Stimulated activated naive CD8-positive, alpha-beta T cell treated with anti-CD3 and anti-CD28 coated beads, Interleukin-15, Interleukin-2, amounts not matched to agents 100 U/mL and 50 U/mL, for 24 hours (primary cell): Measurements from ENCODE around the gene DCUN1D3.
"Not testable (repeated sequence)": the region's sequence is repeated elsewhere in the genome, so short reads cannot be mapped to it uniquely, and the experiment has no call there.

ENCODE experiments used
- ATAC-seq: fragments of 150-1000 bp; cut with Tn5 transposase; one replicate; pipeline ENCODE4 v1.10.0; 2021
- DNase-seq: peaks from one replicate; pipeline ENCODE4 v3.0.0; 2021

Gene DCUN1D3

DNA sequence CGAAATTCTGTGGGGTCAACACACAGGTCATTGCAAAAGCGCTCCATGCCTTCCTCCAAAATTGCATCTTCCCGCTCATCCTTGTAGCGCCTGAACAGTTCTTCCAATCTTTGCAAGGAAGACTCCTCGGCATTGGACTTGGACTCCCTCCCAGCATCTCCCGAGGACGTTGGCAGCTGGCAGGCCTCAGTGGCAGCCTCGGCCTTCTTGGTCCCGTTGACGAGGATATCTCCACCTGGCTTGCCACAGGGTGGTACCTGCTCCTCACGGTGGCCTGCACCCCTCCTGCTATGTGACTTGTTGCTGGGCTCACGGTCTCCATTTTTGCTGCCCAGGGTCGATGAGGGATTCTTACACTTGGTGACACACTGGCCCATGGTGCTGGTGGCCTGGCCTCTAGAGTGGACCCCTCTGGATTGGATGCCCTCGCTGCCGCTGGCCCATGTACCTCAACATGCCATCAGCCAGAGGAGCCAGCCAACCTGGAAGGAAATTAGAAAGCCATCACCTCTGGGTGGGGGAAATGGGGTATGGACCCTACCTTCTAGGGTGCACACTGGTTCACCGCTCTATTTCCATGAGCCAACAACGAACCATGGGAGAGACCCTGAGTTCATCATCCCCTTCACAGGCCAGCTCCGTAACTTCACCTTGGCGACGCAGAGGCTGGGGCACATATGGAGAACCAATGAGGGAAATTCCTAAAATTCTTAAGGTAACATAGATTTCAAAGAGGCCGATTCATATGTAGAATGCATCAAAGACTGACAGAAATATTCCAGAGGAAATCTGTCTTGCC lies 37.8 kb downstream of the DCUN1D3 start:
- DNase-seq, result no peak

GRCh38 chr16:20860995-20861394 lies 39.2 kb downstream of the DCUN1D3 start:
- not testable (repeated sequence) for DNase-seq, ATAC-seq

More for the DNA sequence above, 37.8 kb downstream of the DCUN1D3 start:
- no peak for ATAC-seq

- no peak for DNase-seq
- ATAC-seq, result no peak
Measured at GRCh38 chr16:20860361-20860760, 39.8 kb downstream of the DCUN1D3 start.

GRCh38 chr16:20859699-20860098 lies 40.5 kb downstream of the DCUN1D3 start:
- ATAC-seq (no peak), DNase-seq (no peak)

GRCh38 chr16:20859229-20859628 lies 40.9 kb downstream of the DCUN1D3 start:
- DNase-seq, result no peak

GRCh38 chr16:20857281-20857680 lies 42.9 kb downstream of the DCUN1D3 start:
- DNase-seq (no peak), ATAC-seq (no peak)

More at GRCh38 chr16:20859229-20859628, 40.9 kb downstream of the DCUN1D3 start:
- no peak for ATAC-seq

GRCh38 chr16:20854963-20855362 lies 45.2 kb downstream of the DCUN1D3 start:
- ATAC-seq (no peak), DNase-seq (no peak)

DNA sequence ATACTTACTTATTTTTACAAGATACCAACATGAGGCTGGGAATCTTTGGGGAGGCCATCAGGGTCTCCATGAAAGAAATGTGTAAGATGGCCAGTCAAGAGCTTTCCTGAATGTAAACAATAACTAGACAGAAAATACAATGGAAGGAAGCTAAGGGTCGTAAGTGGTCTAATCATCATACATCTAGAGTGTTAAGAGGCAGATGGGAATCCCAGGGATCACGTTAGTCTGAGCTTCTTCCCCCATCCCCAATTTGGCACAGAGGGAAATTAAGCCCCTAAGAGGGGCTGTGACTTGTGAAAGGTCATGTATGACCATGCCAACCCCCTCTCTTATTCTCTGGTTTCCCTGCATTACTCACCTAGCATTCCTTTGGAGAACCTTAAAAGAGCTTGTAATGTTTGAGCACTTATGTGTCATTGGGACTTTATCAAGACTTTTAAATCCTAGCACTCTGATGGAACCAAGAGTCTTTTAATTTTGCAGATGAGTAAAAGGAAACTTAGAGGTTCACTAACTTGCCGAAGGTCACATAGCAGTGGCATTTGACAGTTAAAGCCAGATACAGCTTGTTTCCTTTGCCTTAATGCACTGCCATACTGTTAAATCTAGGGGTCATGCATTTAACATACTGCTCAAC lies 46.1 kb downstream of the DCUN1D3 start:
- no peak for DNase-seq
- ATAC-seq, result no peak

- DNase-seq (no peak), ATAC-seq (no peak)
Measured at GRCh38 chr16:20853143-20853542, 47.0 kb downstream of the DCUN1D3 start.

DNA sequence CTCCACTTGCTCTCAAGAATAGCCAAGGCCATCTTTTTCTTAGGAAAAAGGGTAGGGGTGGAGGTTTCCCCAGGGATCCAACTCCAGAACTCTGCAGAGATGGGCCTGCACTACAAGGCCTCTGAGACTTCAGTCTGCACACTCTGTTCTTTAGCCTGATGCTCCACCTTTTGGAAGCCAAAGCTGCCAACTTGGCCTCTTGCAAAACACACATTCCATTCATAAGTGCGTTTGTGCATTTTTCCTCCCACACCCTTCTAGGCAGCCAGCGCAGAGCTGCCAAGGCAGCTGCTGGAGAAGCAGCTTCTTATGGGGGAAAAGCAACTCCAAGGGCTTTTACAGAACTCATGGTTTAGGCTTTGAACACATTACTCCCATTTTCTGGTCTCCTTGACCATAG lies 48.6 kb downstream of the DCUN1D3 start:
- no peak for ATAC-seq
- no peak for DNase-seq

GRCh38 chr16:20850981-20851380 lies 49.2 kb downstream of the DCUN1D3 start:
- no peak for DNase-seq
- no peak for ATAC-seq

GRCh38 chr16:20849589-20850390 lies 50.4 kb downstream of the DCUN1D3 start:
- DNase-seq (peak; percentile 70), ATAC-seq (no peak)

- DNase-seq (no peak), ATAC-seq (no peak)
Measured at GRCh38 chr16:20847550-20847949, 52.6 kb downstream of the DCUN1D3 start.

GRCh38 chr16:20846551-20846950 lies 53.6 kb downstream of the DCUN1D3 start:
- no peak for DNase-seq
- ATAC-seq, result no peak

DNA sequence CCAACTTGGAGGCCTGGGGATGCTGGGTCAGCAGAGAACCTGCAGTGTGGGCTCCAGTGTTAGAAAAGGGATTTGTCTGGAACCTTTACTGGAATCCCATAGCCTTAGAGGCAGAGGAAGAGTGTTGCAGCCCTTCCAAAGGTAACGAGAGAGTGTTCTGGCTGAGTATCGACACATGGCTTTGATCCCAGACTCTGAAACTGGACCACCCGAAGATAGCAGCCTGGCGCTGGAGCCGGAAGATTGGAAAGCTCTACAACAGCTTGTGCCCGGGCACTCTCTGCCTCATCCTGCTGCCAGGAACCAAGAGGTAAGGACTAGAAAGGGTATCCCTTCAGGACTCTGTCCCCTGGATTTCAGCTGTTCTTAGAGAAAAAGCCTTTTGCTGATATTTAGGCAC lies 54.1 kb downstream of the DCUN1D3 start:
- ATAC-seq, result no peak
- DNase-seq, result no peak

DNA sequence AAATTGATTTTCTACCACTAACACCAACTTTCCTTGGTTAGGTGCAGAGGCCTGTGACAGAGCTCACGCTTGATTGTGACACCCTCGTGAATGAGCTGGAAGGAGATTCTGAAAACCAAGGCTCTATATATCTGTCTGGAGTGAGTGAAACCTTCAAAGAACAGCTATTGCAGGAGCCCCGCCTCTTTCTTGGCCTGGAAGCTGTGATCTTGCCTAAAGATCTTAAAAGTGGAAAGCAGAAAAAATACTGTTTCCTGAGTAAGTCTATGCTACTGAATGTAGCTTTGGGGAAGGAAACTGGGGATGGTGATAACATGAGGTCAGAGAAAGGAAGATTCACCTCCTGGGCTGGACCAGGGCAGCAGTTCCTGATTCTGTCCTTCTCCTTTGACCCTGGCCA lies 55.6 kb downstream of the DCUN1D3 start:
- DNase-seq (no peak), ATAC-seq (peak; percentile 69)

- ATAC-seq (peak; percentile 52), DNase-seq (no peak)
Measured at GRCh38 chr16:20844054-20844453, 56.1 kb downstream of the DCUN1D3 start.

DNA sequence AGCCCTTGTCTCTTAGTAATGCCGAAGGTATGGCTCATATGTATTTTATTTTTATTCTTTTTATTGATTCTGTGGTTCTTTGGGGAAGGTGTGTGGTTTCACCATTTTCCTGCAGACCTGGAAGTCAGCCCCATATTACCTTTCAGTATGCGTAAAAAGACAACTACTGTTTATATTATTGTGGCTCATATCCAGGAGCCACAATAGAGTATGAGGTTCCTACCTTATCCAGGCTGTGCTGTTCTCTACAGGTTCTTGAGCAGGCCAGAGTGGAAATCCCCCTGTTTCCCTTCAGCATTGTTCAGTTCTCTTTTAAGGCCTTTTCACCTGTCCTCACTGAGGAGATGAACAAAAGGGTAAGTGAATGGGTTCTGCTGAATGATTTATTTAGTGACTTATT lies 60.7 kb downstream of the DCUN1D3 start:
- DNase-seq, result no peak
- ATAC-seq, result no peak

DNA sequence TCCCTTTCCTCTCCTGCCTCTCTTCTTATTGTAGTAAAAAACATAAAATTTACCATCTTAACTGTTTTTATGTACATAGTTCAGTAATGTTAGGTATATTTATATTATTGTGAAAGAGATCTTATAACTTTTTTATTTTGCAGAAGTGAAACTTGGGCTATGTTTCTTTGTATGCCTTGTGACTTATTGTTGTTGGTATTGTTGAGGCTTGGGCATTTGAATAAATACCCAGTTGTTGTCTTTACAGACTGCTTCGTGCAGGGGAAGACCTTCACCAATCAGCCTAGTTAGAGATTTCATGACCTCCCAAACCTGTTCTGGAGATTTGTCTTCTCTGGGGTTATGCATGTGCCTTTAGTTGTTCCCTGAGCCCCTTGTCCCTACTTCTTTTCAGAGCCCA lies 61.9 kb downstream of the DCUN1D3 start:
- no peak for DNase-seq
- no peak for ATAC-seq

DNA sequence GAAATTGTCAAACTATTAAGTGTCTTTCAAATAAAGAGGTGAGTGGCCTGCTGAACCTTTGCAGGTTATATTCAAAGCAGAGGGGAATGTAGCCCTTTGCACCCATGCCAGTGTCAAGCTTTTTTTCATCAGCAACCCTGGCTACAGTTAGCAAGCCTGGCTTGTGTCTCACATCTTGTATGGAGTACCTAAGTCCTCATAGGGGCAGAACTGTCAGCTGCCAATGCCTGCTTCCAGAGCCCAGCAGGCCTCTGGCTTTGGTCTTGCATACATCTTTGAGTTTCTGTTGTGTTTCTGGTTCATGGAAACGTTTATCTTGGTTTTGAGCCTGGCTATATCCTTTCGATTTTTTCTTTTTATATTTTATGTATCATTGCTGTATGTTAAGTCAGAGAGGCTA lies 67.1 kb downstream of the DCUN1D3 start:
- DNase-seq (no peak), ATAC-seq (no peak)

- no peak for DNase-seq
- no peak for ATAC-seq
Measured at GRCh38 chr16:20830372-20830771, 69.8 kb downstream of the DCUN1D3 start.

- DNase-seq (no peak), ATAC-seq (no peak)
Measured at GRCh38 chr16:20829536-20829935, 70.6 kb downstream of the DCUN1D3 start.

DNA sequence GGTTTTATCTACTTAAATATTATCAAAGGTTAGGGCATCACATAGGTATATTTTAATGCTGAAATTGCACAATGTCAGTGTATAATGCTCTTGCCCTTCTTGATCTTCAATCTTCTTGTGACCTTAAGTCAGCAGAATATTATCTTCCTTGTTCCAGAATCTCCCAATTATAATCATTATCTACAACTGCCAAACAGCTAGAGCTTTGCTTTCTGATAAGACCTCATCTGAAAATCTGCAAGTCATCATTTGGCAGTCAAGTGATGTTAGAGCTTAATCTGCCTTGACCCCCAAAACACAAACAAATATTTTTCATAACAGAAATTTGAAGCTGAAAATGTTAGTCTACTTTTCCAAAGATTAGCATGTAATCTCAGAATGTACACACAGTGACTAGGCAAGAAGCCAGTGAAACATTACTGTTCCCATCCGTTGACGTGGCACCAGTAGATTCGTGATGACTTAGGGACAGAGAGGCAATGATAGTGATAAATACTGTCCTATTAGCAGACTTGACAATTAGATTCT lies 74.1 kb downstream of the DCUN1D3 start:
- ATAC-seq (no peak), DNase-seq (no peak)
